Neuron (in vitro differentiated cells): ENCODE measurements around the gene ELOVL1.

ENCODE experiments used
- H2AFZ ChIP-seq: one replicate; pipeline ENCODE4 v1.6.1; 2013; ENCODE audit warnings: low read depth, mild to moderate bottlenecking, inconsistent platforms, low read length, moderate library complexity
- H3K27me3 ChIP-seq: one replicate; pipeline ENCODE4 v1.6.1; 2013; ENCODE audit warnings: low read length; ENCODE audit not compliant: insufficient read depth
- H3K36me3 ChIP-seq: one replicate; pipeline ENCODE4 v1.6.1; 2013; ENCODE audit warnings: low read length; ENCODE audit not compliant: insufficient read depth
- H3K4me1 ChIP-seq: one replicate; pipeline ENCODE4 v1.6.1; 2013; ENCODE audit warnings: low read length; ENCODE audit not compliant: insufficient read depth
- H3K4me3 ChIP-seq: 2 replicates; pipeline ENCODE4 v1.5.1; 2013; ENCODE audit warnings: mild to moderate bottlenecking, low read length, moderate library complexity
- H3K9me3 ChIP-seq: one replicate; pipeline ENCODE4 v1.6.1; 2013; ENCODE audit warnings: low read length

Gene ELOVL1

DNA sequence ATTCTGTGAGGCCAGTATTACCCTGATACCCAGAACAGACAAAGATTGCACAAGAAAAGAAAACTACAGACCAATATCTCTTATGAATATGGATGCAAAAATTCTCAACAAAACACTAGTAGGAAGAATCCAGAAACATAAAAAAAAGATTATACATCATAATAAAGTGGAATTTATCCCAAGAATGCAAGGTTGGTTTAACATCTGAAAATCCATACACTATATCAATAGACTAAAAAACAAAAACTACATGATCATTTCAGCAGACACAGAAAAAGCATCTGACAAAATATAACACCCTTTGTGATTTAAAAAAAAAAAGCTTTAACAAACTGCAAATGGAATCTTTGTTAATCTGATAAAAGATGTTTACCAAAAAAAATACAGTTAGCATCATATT, 42.4 kb downstream of the ELOVL1 start:
- Histone ChIP-seq H3K36me3 (no peaks in the 10 kb centered on the region), H3K9me3 (no peaks in the 10 kb centered on the region), H3K4me3 (no peak overlapping the region), H3K27me3 (no peaks in the 10 kb centered on the region), H2AFZ (no peak overlapping the region), H3K4me1 (no peaks in the 10 kb centered on the region)

DNA sequence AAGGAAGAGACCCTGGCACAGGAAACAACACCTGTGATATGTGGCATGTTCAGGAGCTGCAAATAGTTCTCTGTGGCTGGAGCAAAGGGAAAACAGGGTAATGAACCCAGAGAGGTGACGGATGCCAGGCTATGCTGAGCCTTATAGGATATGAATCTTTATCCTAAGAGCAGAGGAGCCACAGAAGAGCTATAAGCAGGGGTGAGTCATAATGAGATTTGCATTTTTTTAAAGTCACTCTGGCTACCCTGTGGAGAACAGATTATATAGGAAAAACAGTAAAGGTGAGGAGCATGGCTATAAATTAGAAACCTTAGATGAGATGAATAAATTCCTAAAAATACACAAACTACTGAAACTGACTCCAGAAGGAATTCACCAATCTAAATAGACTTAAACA, 43.0 kb downstream of the ELOVL1 start:
- H3K4me1 ChIP-seq: no peaks in the 10 kb centered on the region
- no peak overlapping the region for H3K4me3 ChIP-seq
- no peak overlapping the region for H2AFZ ChIP-seq
- no peaks in the 10 kb centered on the region for H3K9me3 ChIP-seq
- no peaks in the 10 kb centered on the region for H3K36me3 ChIP-seq
- H3K27me3 ChIP-seq: no peaks in the 10 kb centered on the region

DNA sequence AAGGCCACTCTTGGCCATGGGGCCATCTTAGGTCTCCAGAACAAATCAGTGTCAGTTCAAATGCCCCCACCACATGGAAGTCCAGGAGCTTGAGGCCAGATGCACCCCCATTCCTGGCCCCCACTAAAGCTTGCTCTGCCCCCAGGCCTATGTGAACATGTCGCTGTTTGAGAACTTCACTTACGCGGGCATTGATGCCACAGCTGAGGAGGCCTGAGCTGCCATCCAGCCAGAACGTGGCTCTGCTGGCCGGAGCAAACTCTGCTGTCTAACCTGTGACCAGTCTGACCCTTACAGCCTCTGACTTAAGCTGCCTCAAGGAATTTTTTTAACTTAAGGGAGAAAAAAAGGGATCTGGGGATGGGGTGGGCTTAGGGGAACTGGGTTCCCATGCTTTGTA, 45.3 kb downstream of the ELOVL1 start:
- Histone ChIP-seq H3K36me3 (no peaks in the 10 kb centered on the region), H3K9me3 (no peaks in the 10 kb centered on the region), H3K4me3 (no peak overlapping the region), H2AFZ (no peak overlapping the region), H3K27me3 (no peaks in the 10 kb centered on the region), H3K4me1 (no peaks in the 10 kb centered on the region)

DNA sequence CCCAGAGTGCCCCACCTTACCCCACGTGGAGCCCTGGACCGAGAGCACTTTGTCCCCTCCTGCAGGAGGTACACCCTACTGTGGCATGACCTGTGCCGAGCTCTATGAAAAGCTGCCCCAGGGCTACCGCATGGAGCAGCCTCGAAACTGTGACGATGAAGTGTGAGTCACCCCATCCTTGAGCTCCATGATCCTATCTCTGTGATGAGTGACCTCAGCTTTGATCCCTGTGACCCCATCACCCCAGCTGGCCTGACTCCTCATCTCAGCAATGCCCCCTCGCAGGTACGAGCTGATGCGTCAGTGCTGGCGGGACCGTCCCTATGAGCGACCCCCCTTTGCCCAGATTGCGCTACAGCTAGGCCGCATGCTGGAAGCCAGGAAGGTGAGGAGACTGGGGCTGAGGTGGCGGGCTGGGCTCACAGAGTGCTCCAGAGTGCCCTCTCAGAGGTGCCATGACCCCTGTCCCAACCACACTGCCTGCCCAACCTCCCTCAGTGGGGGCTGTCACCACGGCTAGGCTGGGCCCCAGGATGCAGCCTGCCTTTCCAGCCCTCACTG, 46.4 kb downstream of the ELOVL1 start:
- Histone ChIP-seq H3K27me3 (no peaks in the 10 kb centered on the region), H3K4me1 (no peaks in the 10 kb centered on the region), H3K9me3 (no peaks in the 10 kb centered on the region), H3K36me3 (no peaks in the 10 kb centered on the region), H2AFZ (no peak overlapping the region), H3K4me3 (no peak overlapping the region)

DNA sequence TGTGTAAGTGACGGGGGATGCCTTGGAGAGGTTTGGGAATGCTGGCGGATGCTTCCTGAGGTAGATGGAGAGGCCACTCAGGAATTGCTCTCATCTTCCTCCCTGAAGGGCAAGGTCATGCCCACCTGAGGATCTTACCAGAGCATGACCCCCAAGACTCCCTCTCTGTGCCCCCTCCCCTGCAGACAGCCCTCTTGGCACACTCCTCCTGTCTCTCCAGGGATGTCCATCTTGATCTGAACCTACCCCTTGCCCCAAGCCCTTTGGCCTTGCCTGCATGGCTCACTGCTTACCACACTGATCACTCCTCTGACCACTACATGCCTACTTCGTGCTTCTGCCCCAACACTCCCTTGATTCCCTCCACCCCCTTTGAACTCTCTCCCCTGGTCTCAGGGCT, 48.0 kb downstream of the ELOVL1 start:
- Histone ChIP-seq H3K4me1 (no peaks in the 10 kb centered on the region), H3K27me3 (no peaks in the 10 kb centered on the region), H2AFZ (no peak overlapping the region), H3K36me3 (no peaks in the 10 kb centered on the region), H3K4me3 (no peak overlapping the region), H3K9me3 (no peaks in the 10 kb centered on the region)

DNA sequence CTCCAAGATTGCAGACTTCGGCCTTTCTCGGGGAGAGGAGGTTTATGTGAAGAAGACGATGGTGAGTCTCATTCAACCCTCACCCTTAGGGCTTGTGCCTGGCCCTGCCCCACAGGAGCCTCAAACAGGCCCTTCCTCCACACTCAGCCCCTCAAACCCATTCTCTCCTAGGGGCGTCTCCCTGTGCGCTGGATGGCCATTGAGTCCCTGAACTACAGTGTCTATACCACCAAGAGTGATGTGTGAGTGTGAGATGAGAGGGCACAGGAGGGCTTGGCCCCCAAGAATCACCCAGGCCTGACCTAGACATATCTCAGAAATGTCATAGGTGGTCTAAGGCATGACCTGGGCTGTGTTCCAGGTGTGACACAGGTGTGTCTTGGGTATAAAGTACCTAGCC, 48.5 kb downstream of the ELOVL1 start:
- Histone ChIP-seq H3K27me3 (no peaks in the 10 kb centered on the region), H3K9me3 (no peaks in the 10 kb centered on the region), H2AFZ (no peak overlapping the region), H3K36me3 (no peaks in the 10 kb centered on the region), H3K4me3 (no peak overlapping the region), H3K4me1 (no peaks in the 10 kb centered on the region)

DNA sequence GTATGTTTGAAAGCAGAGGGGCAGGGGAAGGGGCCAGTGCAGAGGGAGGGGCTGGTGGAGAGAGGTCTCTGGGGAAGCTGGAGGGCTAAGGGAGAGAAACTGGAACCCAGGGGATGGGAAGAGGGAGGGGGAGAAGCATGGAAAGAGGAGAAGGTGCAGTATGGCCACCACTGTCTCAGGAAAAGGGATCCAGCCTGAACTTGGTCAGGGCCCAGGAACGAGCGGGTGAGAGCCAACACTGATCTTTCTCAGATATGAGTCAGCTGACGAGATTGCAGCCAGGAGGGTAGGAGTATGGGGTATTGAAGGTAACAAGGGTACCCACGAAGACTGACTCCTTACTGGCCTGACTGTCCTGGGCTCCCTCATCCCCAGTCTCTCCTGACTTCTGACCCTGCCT, 49.0 kb downstream of the ELOVL1 start:
- Histone ChIP-seq H3K4me3 (no peak overlapping the region), H3K4me1 (no peaks in the 10 kb centered on the region), H3K9me3 (no peaks in the 10 kb centered on the region), H3K36me3 (no peaks in the 10 kb centered on the region), H3K27me3 (no peaks in the 10 kb centered on the region), H2AFZ (no peak overlapping the region)

DNA sequence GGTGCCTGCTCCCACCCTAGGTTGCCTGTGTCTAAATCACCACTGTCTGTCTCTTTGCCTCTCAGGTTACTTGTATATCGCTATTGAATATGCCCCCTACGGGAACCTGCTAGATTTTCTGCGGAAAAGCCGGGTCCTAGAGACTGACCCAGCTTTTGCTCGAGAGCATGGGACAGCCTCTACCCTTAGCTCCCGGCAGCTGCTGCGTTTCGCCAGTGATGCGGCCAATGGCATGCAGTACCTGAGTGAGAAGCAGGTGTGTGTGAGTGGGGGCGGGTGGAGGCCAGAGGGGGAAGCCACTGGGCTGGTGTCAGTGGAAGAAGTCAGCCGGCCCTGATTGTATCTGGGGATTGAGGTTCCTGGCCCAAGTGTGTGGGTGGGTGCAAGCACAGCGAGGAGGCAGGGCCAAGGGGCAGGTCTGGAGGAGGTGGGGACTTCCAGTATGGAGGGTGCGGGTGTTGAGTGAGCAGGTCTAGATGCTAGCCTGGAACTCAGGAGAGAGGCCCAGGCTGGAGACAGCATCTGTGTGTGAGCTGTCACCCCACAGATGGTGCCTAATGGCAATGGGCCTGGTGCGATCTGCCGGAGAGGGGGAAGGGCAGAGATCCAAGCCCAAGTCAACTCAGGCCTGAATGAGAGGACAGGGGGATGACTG, 49.9 kb downstream of the ELOVL1 start:
- Histone ChIP-seq H3K4me3 (no peak overlapping the region), H3K4me1 (no peaks in the 10 kb centered on the region), H3K9me3 (peaks cover 2% of the 10 kb centered on the region), H3K27me3 (no peaks in the 10 kb centered on the region), H3K36me3 (no peaks in the 10 kb centered on the region), H2AFZ (no peak overlapping the region)

DNA sequence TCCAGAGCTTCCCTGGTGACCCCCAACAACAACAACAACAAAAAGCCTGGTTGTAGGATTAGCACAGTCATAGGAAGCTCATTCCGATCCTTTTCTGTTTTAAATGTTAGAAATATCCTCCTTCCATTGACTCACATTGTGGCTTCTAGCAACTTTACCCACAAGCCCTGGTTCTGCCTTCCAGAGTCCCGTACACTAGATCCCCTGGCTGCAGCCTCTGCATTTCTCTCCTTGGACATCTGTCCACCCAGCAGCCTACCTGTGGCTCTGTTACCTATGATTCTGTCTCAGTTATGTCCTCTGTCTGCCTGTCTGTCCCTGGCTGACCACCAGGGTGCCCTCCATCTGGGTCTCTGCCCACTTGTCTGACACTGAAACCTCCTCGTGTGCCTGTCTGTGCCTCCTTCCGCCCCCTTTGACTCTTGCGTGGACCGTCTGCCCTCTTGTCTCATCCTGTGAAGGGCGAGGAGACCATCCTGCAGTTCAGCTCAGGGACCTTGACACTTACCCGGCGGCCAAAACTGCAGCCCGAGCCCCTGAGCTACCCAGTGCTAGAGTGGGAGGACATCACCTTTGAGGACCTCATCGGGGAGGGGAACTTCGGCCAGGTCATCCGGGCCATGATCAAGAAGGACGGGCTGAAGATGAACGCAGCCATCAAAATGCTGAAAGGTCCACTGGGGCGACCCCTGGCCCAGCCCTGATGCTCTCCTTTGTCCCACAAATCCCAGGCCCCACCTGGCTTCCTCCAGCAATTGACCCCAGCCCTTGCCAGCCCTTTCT, 50.9 kb downstream of the ELOVL1 start:
- Histone ChIP-seq H3K4me3 (no peak overlapping the region), H3K27me3 (no peaks in the 10 kb centered on the region), H2AFZ (no peak overlapping the region), H3K9me3 (peaks cover 3% of the 10 kb centered on the region), H3K36me3 (no peaks in the 10 kb centered on the region), H3K4me1 (no peaks in the 10 kb centered on the region)

DNA sequence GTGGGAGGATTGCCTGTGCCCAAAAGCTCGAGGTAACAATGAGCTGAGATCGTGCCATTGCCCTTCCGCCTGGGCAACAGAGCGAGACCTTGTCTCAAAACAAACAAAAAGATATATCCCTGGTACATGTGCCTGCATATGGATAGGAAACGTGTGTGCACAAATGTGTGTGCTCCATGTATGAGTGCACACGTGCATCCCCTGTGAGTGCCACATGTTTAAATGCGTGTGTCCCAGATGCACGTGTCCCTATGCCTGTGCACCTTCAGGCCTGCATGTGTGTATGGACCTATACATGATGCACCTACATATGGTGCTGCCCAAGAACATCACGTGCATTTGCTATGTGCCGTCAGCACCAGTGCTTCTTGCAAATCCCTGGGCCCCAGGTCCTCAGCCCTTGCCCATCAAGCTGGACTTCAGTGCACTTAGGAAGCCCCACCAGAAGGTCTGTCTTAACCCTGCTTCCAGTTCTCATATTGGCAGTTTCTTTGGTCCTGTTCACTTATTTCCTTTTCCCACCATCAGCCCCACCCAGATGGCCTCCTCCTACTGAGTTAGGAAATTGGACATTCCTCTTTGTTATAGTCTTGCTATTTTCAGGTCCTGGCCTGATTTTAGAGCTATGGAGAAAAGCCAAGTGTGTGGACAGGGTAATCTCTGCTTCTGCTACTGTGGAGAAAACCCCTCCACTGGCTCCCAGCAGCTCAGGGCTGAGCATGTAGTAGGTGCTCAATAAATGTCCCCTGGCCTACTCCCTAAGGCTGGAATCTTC, 51.7 kb downstream of the ELOVL1 start:
- no peaks in the 10 kb centered on the region for H3K36me3 ChIP-seq
- no peak overlapping the region for H3K4me3 ChIP-seq
- H2AFZ ChIP-seq: no peak overlapping the region
- H3K27me3 ChIP-seq: no peaks in the 10 kb centered on the region
- H3K4me1 ChIP-seq: no peaks in the 10 kb centered on the region
- H3K9me3 ChIP-seq: peaks cover 3% of the 10 kb centered on the region

DNA sequence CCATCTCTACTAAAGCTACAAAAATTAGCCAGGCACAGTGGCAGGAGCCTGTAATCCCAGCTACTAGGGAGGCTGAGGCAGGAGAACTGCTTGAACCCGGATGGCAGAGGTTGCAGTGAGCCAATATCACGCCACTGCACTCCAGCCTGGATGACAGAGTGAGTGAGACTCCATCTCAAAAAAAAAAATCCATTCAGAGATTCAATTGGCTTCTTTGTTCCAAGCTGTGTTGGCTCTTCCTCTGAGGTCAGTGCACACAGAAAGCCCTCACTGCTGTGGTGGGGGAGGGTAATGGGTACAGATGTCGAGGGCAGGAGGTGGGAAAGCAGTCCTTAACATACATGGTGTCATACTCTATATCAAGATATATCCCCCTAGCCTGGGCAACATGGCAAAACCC, 52.3 kb downstream of the ELOVL1 start:
- Histone ChIP-seq H3K4me3 (no peak overlapping the region), H3K9me3 (peaks cover 3% of the 10 kb centered on the region), H3K27me3 (no peaks in the 10 kb centered on the region), H2AFZ (no peak overlapping the region), H3K36me3 (no peaks in the 10 kb centered on the region), H3K4me1 (no peaks in the 10 kb centered on the region)

DNA sequence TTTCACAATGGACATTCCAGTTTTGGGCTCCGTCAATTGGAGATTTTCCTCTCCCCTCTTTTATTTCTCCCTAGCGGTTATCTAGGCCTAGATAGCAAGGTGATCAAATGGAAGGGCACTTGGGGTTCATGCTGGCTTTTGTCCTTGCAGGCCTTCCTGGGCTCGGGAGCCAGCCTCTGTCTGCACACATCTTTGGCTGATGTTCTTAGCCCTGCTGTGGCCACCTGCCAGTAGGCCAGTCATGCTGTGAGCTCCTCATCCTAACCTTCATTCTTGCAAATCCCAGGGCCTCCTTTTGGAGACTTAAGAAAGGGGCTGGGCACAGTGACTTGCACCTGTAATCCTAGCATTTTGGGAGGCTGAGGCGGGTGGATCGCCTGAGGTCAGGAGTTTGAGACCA, 53.6 kb downstream of the ELOVL1 start:
- Histone ChIP-seq H2AFZ (no peak overlapping the region), H3K4me1 (no peaks in the 10 kb centered on the region), H3K4me3 (no peak overlapping the region), H3K36me3 (no peaks in the 10 kb centered on the region), H3K9me3 (peaks cover 3% of the 10 kb centered on the region), H3K27me3 (no peaks in the 10 kb centered on the region)

DNA sequence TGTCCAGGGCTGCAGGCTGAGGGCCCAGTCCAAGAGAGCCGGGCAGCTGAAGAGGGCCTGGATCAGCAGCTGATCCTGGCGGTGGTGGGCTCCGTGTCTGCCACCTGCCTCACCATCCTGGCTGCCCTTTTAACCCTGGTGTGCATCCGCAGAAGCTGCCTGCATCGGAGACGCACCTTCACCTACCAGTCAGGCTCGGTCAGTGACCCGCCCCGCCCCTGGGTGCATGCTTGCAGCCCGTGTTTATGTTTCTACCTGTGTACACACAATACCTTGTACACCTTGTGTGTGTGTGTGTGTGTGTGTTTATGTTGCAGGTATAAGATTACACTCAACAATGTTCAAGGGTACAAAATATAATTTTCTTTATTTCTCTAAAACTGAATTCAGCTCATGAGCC, 54.0 kb downstream of the ELOVL1 start:
- Histone ChIP-seq H2AFZ (no peak overlapping the region), H3K4me3 (no peak overlapping the region), H3K36me3 (no peaks in the 10 kb centered on the region), H3K9me3 (peaks cover 3% of the 10 kb centered on the region), H3K4me1 (no peaks in the 10 kb centered on the region), H3K27me3 (no peaks in the 10 kb centered on the region)
